ENCODE results near the gene NODAL.
"Not testable (repeated sequence)": the region's sequence is repeated elsewhere in the genome, so short reads cannot be mapped to it uniquely, and the experiment has no call there.

Gene NODAL

GRCh38 chr10:70441161-70441894, at the start of gene NODAL:
Gene NODAL (minus strand): TSS chr10:70441681. CDS start chr10:70441667, 14 bp downstream.
- TF ChIP-seq CTCF (IDR thresholded peaks at IDR 0.05; ENCODE audit: low read depth, low read length) = no peak
- DNase-seq (ENCODE audit: low read depth in 2 of 2) = no peak
- H3K4me3 ChIP-seq (replicated peaks in 1 of 2; ENCODE audit: low read depth in 2 of 2, low read length in 2 of 2) = no peak within 1 kb of the TSS

- no peak for DNase-seq (ENCODE audit: low read depth in 2 of 2)
- TF ChIP-seq CTCF (IDR thresholded peaks at IDR 0.05; ENCODE audit: low read depth, low read length) = no peak
- no peak overlapping the region for H3K4me3 ChIP-seq (replicated peaks in 1 of 2; ENCODE audit: low read depth in 2 of 2, low read length in 2 of 2)
Observed at GRCh38 chr10:70490142-70490541, 48.7 kb upstream of the NODAL start.

GRCh38 chr10:70487824-70488223, 46.3 kb upstream of the NODAL start:
- DNase-seq (ENCODE audit: low read depth in 2 of 2) = no peak
- no peak overlapping the region for H3K4me3 ChIP-seq (replicated peaks in 1 of 2; ENCODE audit: low read depth in 2 of 2, low read length in 2 of 2)
- TF ChIP-seq CTCF (IDR thresholded peaks at IDR 0.05; ENCODE audit: low read depth, low read length) = no peak

GRCh38 chr10:70483872-70484271, 42.4 kb upstream of the NODAL start:
- DNase-seq (ENCODE audit: low read depth in 2 of 2); H3K4me3 ChIP-seq (replicated peaks in 1 of 2; ENCODE audit: low read depth in 2 of 2, low read length in 2 of 2): not testable (repeated sequence)

- H3K4me3 ChIP-seq (replicated peaks in 1 of 2; ENCODE audit: low read depth in 2 of 2, low read length in 2 of 2) = no peak overlapping the region
- DNase-seq (ENCODE audit: low read depth in 2 of 2) = no peak
- no peak for TF ChIP-seq CTCF (IDR thresholded peaks at IDR 0.05; ENCODE audit: low read depth, low read length)
Observed at GRCh38 chr10:70482982-70483760, 41.7 kb upstream of the NODAL start.

- no peak for TF ChIP-seq CTCF (IDR thresholded peaks at IDR 0.05; ENCODE audit: low read depth, low read length)
- H3K4me3 ChIP-seq (replicated peaks in 1 of 2; ENCODE audit: low read depth in 2 of 2, low read length in 2 of 2) = no peak overlapping the region
- DNase-seq (ENCODE audit: low read depth in 2 of 2) = peak in 1 of 2 donors; percentile 32
Observed at GRCh38 chr10:70481831-70482530, 40.5 kb upstream of the NODAL start.

- no peak overlapping the region for H3K4me3 ChIP-seq (replicated peaks in 1 of 2; ENCODE audit: low read depth in 2 of 2, low read length in 2 of 2)
- DNase-seq (ENCODE audit: low read depth in 2 of 2) = no peak
- TF ChIP-seq CTCF (IDR thresholded peaks at IDR 0.05; ENCODE audit: low read depth, low read length) = no peak
Observed at GRCh38 chr10:70481105-70481504, 39.6 kb upstream of the NODAL start.
